SK-N-SH (cell line): ENCODE measurements around the gene CD209.

Experiments
- CHD2 ChIP-seq: fragments of 150-350 bp; IDR thresholded peaks from 2 replicates; pipeline ENCODE4 v1.6.1; 2018; ENCODE audit warnings: low read length; ENCODE audit not compliant: partially characterized antibody
- CTCF ChIP-seq: fragments of 200-600 bp; sonication (generic); IDR thresholded peaks from 2 replicates; pipeline ENCODE4 v1.6.1; 2017; ENCODE audit warnings: antibody characterized with exemption, mild to moderate bottlenecking, moderate library complexity
- EP300 ChIP-seq, 2 experiments: IDR thresholded peaks; 2 replicates each; pipeline versions ENCODE4 v1.4.0 to v1.6.1; 2012; ENCODE audit warnings: borderline replicate concordance in 1 of 2, low read depth in 1 of 2, low read length in 1 of 2
- EZH2phosphoT487 ChIP-seq: fragments of 200-600 bp; sonication (generic); IDR thresholded peaks from 2 replicates; pipeline ENCODE4 v1.6.1; 2017; ENCODE audit warnings: low read depth, mixed run types, mild to moderate bottlenecking, antibody characterized with exemption, moderate library complexity, borderline replicate concordance
- GATA2 ChIP-seq: sonication (generic); formaldehyde crosslinking; IDR thresholded peaks from 2 replicates; pipeline ENCODE4 v1.5.0; 2020; ENCODE audit warnings: mild to moderate bottlenecking, missing genetic modification reagents
- MEF2A ChIP-seq: IDR thresholded peaks from 2 replicates; pipeline ENCODE4 v1.4.0; 2012; ENCODE audit warnings: low read depth, borderline replicate concordance
- POLR2AphosphoS5 ChIP-seq: IDR thresholded peaks from 2 replicates; pipeline ENCODE4 v1.6.1; 2012; ENCODE audit warnings: low read depth, low read length
- RAD21 ChIP-seq: IDR thresholded peaks from 2 replicates; pipeline ENCODE4 v1.6.1; 2012; ENCODE audit warnings: mild to moderate bottlenecking, low read length
- SMC3 ChIP-seq: IDR thresholded peaks from 2 replicates; pipeline ENCODE4 v1.6.1; 2012; ENCODE audit warnings: low read depth, low read length, improper control_type of control experiment
- TEAD4 ChIP-seq: IDR thresholded peaks from 2 replicates; pipeline ENCODE4 v1.4.0; 2012; ENCODE audit warnings: mild to moderate bottlenecking, borderline replicate concordance; ENCODE audit not compliant: insufficient read depth
- ZBTB33 ChIP-seq: IDR thresholded peaks from 2 replicates; pipeline ENCODE4 v1.4.0; 2012; ENCODE audit warnings: low read depth, borderline replicate concordance

GRCh38 chr19:7766535-7766934 lies 19.2 kb upstream of the CD209 start:
- TF ChIP-seq POLR2AphosphoS5, result no peak
- TF ChIP-seq GATA2 (CRISPR knock-in tag), result no peak
- TF ChIP-seq SMC3, result no peak
- TF ChIP-seq EP300 (IDR thresholded peaks at IDR 0.05; ENCODE audit: borderline replicate concordance in 1 of 2, low read depth in 1 of 2, low read length in 1 of 2), result no peak
- TF ChIP-seq CTCF, result no peak
- TF ChIP-seq MEF2A, result no peak
- TF ChIP-seq RAD21, result no peak
- TF ChIP-seq CHD2, result no peak
- TF ChIP-seq ZBTB33, result no peak
- no peak for TF ChIP-seq TEAD4
- no peak for TF ChIP-seq EZH2phosphoT487
